HG03196 (cell line): ENCODE data around the gene XRCC4.
"Not testable (repeated sequence)": the region's sequence is repeated elsewhere in the genome, so short reads cannot be mapped to it uniquely, and the experiment has no call there.

Experiments used
- ATAC-seq: cut with Tn5 transposase; IDR thresholded peaks from one replicate; pipeline ENCODE4 v1.9.1; 2021; ENCODE audit not compliant: unreplicated experiment

The XRCC4 gene

GRCh38 chr5:83337453-83338035 lies 260.2 kb downstream of the XRCC4 start:
- ATAC-seq = no peak

- ATAC-seq = no peak
Measured at GRCh38 chr5:83340511-83340918, 263.2 kb downstream of the XRCC4 start.

DNA sequence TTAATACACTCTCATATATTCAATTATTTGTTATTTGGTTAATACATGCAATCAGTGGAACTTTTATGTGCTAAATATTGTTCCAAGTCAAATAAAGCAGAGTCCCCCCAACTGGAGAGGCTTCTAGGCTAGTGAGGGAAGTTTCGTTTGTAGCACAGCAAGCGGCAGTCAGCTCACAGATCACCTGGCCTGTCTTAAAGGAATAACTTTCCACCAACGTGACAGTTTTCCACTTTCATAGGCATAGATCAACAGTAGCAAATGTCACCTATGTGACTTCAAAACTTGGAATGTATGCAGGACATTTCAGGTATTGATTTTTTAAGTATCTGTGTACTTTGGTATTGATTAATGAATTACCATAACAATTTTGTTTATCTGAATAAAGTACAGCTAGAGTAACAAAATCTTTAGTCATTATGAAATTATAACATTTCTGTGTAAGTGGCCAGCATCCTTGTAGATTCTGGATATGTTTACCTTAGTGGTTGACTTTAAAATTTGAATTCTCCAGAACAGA lies 264.5 kb downstream of the XRCC4 start:
- ATAC-seq = no peak

DNA sequence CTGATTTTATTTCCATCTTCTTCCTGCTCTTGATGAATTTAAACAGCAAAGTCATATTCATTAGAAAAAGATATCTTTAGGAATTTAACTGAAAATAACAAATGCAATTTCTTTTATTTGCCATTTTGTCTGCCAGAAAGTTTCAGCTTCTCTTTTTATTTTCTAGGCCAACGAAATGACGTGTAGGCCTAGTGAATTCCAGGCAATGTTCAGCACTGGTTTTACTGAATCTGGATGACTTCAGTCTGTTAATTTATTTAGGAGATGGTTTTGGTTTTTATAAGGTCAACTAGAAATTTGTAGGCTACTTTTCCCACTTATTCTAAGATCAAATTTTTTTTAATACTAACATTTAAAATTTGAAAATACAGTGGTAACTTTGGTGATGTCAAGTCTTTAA lies 265.1 kb downstream of the XRCC4 start:
- no peak for ATAC-seq

DNA sequence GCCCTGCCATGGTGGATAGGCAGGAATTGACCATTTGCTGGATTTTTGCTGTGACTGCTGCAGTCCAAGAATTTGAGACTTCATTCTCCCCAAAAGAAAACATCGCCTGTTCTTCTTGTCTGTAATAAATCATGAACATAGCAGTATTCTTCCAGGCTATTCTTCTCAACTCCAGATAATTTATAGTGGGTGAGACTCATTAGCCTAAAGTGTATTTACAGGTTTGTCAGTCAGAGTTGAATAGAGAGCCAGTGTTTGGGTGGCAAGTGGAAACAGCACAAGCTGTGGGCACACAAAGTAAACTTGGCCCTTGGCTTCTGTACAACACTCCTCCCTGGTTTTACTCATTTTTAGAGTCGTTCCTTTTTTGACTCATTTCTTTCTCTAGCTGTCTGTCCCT lies 266.0 kb downstream of the XRCC4 start:
- no peak for ATAC-seq

DNA sequence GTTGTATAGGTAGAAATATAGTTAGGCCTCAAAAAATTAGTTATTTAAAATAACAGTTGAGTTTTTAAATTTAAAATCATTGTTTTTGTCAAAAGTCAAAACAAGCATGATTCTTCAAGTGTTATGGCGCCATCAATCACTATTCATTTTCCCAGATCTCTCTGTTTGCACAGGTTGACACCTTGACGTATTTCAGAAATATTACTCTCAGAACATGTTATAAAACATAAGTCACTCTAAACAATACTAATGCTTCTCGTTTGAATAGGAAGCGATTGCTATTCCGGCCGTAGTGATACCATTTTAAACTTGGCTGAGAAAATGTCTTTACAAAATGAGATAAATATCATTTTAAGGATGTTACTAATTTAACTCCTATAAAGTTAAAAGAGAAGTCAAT lies 268.1 kb downstream of the XRCC4 start:
- ATAC-seq = no peak

GRCh38 chr5:83348281-83348780 lies 271.0 kb downstream of the XRCC4 start:
- no peak for ATAC-seq

GRCh38 chr5:83353231-83353630 lies 275.9 kb downstream of the XRCC4 start:
- ATAC-seq = no peak

GRCh38 chr5:83353774-83354173 lies 276.4 kb downstream of the XRCC4 start:
- ATAC-seq = no peak

DNA sequence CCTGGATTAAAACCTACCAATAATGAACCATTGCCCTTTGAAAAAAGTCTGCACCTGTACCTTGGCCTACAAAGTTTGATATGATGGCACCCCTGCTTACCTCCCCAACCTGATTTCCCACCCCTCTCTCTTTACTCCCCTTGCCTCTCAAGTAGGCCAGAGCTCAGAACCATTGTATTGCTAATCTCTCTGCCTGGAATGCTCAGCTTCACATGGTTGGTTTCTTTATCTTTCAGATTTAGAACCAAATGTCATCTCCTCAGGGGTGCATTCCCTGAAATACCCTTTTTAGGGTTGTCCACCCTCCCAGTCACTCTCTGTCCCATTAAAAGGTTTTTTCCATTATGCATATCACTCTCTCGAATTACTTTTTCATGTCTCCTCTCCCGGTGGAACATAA lies 277.6 kb downstream of the XRCC4 start:
- no peak for ATAC-seq

DNA sequence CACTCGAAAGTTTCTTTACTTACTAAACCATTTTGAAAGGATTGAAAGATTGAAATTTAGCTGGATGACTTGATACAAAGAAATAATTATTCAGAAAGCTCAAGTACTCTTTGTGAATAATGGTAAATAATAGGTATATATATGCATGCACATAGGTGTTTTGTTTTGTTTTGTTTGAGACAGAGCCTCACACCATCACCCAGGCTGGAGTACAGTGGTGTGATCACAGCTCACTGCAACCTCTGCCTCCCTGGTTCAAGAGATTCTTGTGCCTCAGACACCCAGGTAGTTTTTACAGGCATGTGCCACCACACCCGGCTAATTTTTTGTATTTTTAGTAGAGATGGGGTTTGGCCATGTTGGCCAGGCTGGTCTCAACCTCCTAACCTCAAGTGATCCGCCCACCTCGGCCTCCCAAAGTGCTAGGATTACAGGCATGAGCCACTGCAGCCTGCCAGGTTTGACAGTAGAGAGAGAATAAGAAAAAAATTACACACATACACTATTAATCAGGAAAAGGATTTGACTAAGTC lies 278.2 kb downstream of the XRCC4 start:
- not testable (repeated sequence) for ATAC-seq

DNA sequence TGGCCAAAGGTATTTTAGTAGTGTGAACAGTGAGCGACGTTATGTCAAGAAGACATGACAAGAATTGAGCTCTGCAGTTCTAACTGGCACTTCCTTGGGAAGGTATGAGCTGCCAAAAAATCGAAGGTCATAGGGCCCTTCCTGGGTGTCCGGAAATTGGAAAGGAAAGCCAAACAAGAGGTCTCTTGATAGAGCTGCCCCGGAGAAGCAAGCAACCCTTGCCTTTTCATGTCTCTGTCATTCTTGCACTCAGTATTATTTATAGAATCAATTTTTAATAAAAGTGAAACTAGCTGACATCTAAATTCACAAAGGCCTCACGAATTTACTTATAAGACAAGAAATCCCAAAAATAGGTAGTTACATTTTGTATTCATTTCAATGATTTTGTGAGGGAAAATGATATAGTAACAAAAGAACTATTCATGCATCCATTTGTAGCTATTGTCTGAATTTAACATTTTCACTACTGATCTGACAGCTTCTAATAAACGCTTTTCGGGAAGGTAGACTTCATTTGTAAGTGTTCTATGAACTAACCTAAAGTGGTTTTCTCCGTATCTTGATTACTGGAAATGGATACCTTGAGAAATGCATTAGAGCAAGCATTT lies 280.4 kb downstream of the XRCC4 start:
- no peak for ATAC-seq

- no peak for ATAC-seq
Measured at GRCh38 chr5:83360573-83360972, 283.2 kb downstream of the XRCC4 start.

- ATAC-seq = no peak
Measured at GRCh38 chr5:83362526-83362925, 285.2 kb downstream of the XRCC4 start.

DNA sequence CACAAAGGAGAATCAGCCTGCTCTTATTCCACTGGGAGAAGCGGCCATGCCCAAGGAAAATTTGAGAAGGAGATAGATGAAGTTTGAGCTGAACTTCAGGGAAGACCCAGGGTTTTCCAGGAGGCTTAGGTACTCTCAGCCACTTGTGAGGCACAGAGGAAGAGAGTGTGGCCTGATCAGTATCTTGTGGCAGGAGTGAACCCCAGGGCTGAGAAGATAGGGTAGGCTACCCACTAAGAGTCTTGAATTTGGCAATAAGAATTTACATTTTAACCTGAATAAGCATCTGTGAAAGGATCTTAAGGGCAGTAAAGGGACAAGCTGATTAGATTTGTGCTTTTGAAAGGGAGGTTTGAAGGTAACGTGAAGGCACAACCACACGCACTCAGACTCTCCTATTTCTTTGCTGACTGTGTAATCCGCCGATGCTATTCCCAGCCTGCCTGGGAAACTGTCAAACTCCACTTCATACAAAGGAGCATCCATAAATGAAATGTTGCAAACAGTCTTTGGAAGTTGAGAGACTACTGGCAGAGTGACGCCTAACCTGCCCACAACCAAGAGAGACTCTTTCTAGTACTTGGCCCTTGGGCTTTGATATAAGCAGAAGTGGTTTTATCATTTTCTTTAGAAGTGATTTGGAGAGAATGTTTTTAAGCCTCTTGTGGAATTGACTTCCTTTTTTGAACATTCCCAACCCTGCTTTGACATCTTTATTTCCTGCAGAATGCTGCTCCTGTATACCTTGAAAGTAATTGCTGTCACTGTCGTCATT lies 286.0 kb downstream of the XRCC4 start:
- no peak for ATAC-seq

- no peak for ATAC-seq
Measured at GRCh38 chr5:83363886-83364275, 286.5 kb downstream of the XRCC4 start.

DNA sequence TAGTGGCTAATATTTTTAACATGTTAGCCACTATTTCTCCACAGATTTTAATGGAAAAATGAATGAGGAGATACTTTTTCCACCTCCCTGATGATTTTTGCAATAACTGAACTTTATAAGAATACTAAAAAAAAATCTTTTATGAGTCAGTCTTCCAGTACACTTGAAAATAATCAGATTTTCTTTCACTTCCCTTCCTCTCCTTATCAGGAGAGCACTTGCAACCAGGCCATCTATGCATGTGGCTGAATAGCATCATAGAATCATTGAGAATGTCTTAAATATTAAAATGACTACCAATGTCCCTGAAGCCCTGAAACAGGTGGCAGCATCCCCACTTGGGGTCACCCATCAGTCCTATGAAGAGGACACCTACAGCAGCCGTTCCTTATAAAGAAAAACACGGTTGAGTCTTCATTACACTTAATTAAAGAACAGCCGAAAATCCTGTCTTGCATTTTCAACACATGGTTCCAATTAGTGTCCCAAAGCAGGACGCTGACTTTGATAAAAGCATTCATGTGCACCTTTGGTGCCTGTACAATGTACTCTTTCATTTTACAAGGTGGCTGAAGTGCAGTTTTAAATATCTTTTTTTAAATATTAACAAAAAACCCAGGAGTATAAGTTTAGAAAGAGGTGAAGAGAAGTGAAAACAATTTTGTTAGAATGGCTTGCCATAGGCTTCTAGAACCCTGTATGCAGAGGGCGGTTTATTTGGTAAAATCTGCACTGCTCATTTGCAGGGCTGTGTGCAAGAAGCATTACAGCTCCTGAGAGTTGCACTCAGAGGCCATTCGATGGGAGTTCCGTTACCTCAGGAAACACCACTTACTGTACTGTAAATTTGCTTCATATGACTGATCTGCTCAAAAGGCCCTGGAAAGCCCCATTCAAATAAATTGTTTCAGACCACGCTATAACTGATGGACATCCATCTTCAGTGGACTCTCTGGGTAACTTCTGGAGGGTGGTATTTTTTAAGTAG lies 287.3 kb downstream of the XRCC4 start:
- ATAC-seq = no peak

- peak; percentile 41 for ATAC-seq
Measured at GRCh38 chr5:83368319-83368718, 291.0 kb downstream of the XRCC4 start.

- peak; percentile 35 for ATAC-seq
Measured at GRCh38 chr5:83368835-83369234, 291.5 kb downstream of the XRCC4 start.

DNA sequence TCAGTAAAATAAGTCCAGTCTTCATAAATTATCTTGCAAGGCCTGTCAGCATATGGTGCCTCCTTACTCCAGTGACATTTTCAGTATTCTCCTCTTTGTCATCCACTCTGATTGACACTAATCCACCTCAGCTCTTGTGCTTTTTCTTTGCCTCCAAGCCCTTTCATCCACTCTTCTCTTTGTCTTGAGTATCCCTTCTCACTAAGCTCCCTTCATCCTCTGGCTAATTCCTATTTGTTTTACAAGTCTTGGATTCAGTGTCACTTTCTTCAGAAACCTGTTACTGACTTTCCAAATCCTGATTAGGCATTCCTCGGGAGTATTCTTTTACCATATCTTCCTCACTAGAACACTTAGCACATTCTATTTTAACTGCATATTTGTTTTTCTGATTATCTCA lies 293.6 kb downstream of the XRCC4 start:
- ATAC-seq = no peak

DNA sequence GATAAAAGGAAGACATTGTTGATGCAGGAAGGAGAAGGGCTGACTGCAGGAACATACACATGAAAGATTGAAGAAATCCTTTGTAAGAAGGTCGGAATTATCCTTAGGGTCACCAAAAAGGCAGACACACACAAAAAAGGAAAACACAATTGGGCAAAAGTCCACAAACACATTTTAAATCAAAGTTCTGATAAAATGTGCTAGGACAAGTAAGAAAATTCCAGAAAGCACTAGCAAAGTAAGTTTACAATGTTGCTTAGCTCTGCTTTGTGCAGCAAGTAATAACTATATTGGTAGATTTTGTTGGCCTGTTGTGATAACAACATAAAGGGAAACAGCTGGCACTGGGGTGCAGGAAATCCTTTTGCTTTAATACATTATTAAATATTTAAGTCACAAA lies 294.4 kb downstream of the XRCC4 start:
- ATAC-seq = no peak
